ENCODE data around the gene ECE1. TPM values are rescaled to one million over a fixed set of nuclear protein-coding genes. Genes with fewer than 3 reads are reported as not detected.

The ECE1 gene
- total and polyA plus RNA-seq, 10 of the 15 experiments (the other 5 are each of a cell fraction or from before 2014, with no cell fraction given): 0.97 to 81.0 (median 37.0) TPM

DNA sequence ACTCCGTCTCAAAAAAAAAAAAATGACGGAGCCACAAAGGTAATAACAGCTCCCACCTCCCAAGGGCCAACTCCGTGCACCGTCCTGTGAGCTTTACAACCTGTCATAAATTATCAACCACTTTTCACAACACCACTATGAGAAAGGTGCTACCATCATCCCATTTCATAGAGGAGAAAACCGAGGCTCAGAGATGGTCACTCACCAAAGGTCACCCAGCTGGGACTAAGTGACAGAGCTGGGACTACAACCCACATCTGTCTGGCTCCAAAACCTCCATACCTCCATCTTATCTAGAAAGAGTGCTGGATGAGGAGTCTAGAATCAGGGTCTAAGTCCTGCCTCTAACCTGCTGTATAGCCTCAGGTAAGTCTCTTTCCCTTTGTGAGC lies 43.6 kb upstream of the ECE1 start:
- ChIA-PET CTCF (interaction anchor here (0.8 to 7.5 kb wide), 12 partner anchors 10 to 82 kb away, joined by 3 to 104 read pairs (median 8); partner anchors contain the start of gene ECE1), SMC1A (ENCODE audit: uncharacterized antibody, unreplicated experiment) (interaction anchor here (0.7 to 10.1 kb wide), 15 partner anchors 9 to 102 kb away, joined by 3 to 123 read pairs (median 4); partner anchors contain the start of gene ECE1), RAD21 (ENCODE audit: unreplicated experiment) (interaction anchor here (0.7 to 4.8 kb wide), 11 partner anchors 9 to 79 kb away, joined by 3 to 81 read pairs (median 8); partner anchors contain the start of gene ECE1), POLR2A (interaction anchor here (0.5 to 8.9 kb wide), 7 partner anchors 9 to 408 kb away, joined by 3 to 88 read pairs (median 3); partner anchors contain the start of gene ECE1)
- DNase-seq (ENCODE audit: low read depth, low spot score): no peak
- intact Hi-C loops (cut with micrococcal nuclease; ENCODE audit: unreplicated experiment): loop anchor here (1.0 kb wide), 2 partner anchors 9 to 40 kb away; no protein-coding TSS in a partner anchor
- H3K9me3 ChIP-seq (replicated peaks; ENCODE audit: control insufficient read depth, insufficient read depth, low read length): no peaks in the 10 kb centered on the region
- H3K4me2 ChIP-seq (ENCODE audit: control insufficient read depth, insufficient read depth): peak overlapping the region; percentile 92
- TF ChIP-seq ZNF217 (IDR thresholded peaks at IDR 0.05) (0 out of 2 replicates have a peak, but pooled peaks have one; percentile 25), HDAC2 (IDR thresholded peaks at IDR 0.05) (no peak), FOS (IDR thresholded peaks at IDR 0.05; ENCODE audit: borderline replicate concordance, extremely low read depth, insufficient read length) (no peak), SMARCA5 (IDR thresholded peaks at IDR 0.05) (peak; percentile 69), BRCA1 (IDR thresholded peaks at IDR 0.05; ENCODE audit: low read depth, low read length) (no peak), CREM (IDR thresholded peaks at IDR 0.05; ENCODE audit: low read depth) (no peak), RELA (IDR thresholded peaks at IDR 0.05; ENCODE audit: borderline replicate concordance, partially characterized antibody) (no peak), NFYA (IDR thresholded peaks at IDR 0.05; ENCODE audit: borderline replicate concordance, low read depth, low read length) (no peak), TCF3 (IDR thresholded peaks at IDR 0.05; ENCODE audit: borderline replicate concordance, insufficient read depth, low read depth, low read length) (no peak), BHLHE40 (IDR thresholded peaks at IDR 0.05; ENCODE audit: borderline replicate concordance in 1 of 2, low read depth in 2 of 2, low read length in 1 of 2) (no peak)
- H3K4me1 ChIP-seq (ENCODE audit: control insufficient read depth, insufficient read depth, low read length): peaks cover 47% of the 10 kb centered on the region
- peak overlapping the region; percentile 87 for H3K27ac ChIP-seq (ENCODE audit: control insufficient read depth, insufficient read depth)
- H2AFZ ChIP-seq (ENCODE audit: control insufficient read depth, low read depth, low read length): peak overlapping the region; percentile 82
- peaks cover 14% of the 10 kb centered on the region for H3K79me2 ChIP-seq (ENCODE audit: control insufficient read depth, insufficient read depth, low read length)
- no peak for ATAC-seq
- WGBS (ENCODE audit: insufficient coverage, insufficient replicate concordance, low lambda C conversion rate, missing lambda C conversion rate): 35% methylated on average over 5 of the region's 5 CpGs
- no peaks in the 10 kb centered on the region for H3K36me3 ChIP-seq (ENCODE audit: control insufficient read depth in 2 of 2, insufficient read depth in 2 of 2, low read length in 1 of 2)
- no peaks in the 10 kb centered on the region for H3K27me3 ChIP-seq (replicated peaks in 1 of 2; ENCODE audit: control insufficient read depth in 2 of 2, insufficient read depth in 2 of 2, low read length in 1 of 2)
- FAIRE-seq: no peak
- no peaks in the 10 kb centered on the region; the same call in 1 of the 2 replicates for H4K20me1 ChIP-seq (ENCODE audit: control insufficient read depth, insufficient read depth)
- in situ Hi-C loops (cut with MboI): no loop called here
- H3K9ac ChIP-seq (ENCODE audit: control insufficient read depth, insufficient read depth, low read length): no peak overlapping the region; the same call in 1 of the 2 replicates
- no peak overlapping the region for H3K4me3 ChIP-seq
- TSS peak; percentile 21 for BruUV-seq (replicated peaks)

All from GM12878 (cell line).